Measurements from ENCODE around the gene SLC25A39. TPM values are rescaled to one million over a fixed set of nuclear protein-coding genes. Genes with fewer than 3 reads are reported as not detected.

Gene SLC25A39
- total RNA-seq, 4 donors from 2014 or later: 93.2 to 148 (median 107) TPM

DNA sequence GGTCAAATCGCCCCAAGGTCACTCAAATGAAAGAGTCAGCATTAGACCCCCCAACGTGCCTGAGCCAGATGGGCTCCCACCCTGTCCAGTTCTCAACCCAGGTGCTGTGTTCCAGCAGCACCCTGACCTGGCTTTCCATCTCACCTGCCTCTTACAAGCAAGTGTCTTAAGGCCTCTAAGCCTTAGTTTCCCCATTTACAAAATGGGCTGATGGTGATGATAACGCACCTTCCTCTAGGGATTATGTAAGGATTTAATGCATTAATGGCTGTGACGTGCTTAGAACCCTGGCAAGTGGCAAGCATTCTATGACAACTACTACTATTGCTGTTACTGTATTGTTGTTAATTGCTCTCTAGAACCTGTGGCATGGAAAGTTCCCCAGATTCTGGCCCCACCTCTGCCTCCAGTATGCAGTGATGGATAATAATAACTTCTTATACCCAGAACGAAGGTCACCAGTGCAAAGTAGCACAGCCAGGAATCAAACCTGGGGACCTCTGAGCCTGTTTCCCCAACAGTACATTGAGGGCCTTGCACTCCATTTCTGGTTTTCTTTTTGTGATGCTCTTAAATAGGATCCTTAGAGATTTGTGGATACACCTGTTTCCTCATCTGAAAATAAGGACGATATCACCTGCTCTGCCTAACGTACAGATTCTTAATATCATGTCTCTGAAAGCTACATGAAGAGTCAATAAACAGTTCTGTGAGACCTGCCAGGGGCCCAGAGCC, 3.3 kb upstream of the SLC25A39 start:
- WGBS, 2 donors: 52 to 61% methylated on average over 7 of the region's 7 CpGs
- intact Hi-C loops (cut with DNase I): no loop called here
- Histone ChIP-seq H3K4me1 (peaks cover 23 to 69% (median 23%) of the 10 kb centered on the region in 3 donors), H3K4me3 (no peak overlapping the region), H3K27me3 (no peaks in the 10 kb centered on the region), H3K27ac (no peak overlapping the region), H3K36me3 (peaks cover 0 to 3% (median 0%) of the 10 kb centered on the region in 3 donors), H3K9me3 (no peaks in the 10 kb centered on the region)
- no peak for DNase-seq
- TF ChIP-seq, protein P1, sequence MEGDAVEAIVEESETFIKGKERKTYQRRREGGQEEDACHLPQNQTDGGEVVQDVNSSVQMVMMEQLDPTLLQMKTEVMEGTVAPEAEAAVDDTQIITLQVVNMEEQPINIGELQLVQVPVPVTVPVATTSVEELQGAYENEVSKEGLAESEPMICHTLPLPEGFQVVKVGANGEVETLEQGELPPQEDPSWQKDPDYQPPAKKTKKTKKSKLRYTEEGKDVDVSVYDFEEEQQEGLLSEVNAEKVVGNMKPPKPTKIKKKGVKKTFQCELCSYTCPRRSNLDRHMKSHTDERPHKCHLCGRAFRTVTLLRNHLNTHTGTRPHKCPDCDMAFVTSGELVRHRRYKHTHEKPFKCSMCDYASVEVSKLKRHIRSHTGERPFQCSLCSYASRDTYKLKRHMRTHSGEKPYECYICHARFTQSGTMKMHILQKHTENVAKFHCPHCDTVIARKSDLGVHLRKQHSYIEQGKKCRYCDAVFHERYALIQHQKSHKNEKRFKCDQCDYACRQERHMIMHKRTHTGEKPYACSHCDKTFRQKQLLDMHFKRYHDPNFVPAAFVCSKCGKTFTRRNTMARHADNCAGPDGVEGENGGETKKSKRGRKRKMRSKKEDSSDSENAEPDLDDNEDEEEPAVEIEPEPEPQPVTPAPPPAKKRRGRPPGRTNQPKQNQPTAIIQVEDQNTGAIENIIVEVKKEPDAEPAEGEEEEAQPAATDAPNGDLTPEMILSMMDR (IDR thresholded peaks at IDR 0.05): no peak

GRCh38 chr17:44326861-44327444, 2.3 kb upstream of the SLC25A39 start:
- peaks cover 23 to 68% (median 26%) of the 10 kb centered on the region in 3 donors for H3K4me1 ChIP-seq
- peak overlapping the region; percentile 88 to 94 (median 94) for H3K27ac ChIP-seq
- WGBS, 2 donors: 48 to 60% methylated on average over 9 to 17 of the region's 31 CpGs

GRCh38 chr17:44324092-44324570, 492 bp downstream of the SLC25A39 start:
- H3K9me3 ChIP-seq: no peaks in the 10 kb centered on the region
- DNase-seq: no peak
- no peak for TF ChIP-seq POLR2A (IDR thresholded peaks at IDR 0.05)
- TF ChIP-seq, protein P1 (IDR thresholded peaks at IDR 0.05): no peak
- intact Hi-C loops (cut with DNase I): loop anchor here (5.0 kb wide), 1 partner anchor 112 kb away; no protein-coding TSS in a partner anchor
- H3K4me1 ChIP-seq: peaks cover 23 to 56% (median 26%) of the 10 kb centered on the region in 3 donors
- peaks cover 23 to 40% (median 32%) of the 10 kb centered on the region in 3 donors for H3K36me3 ChIP-seq
- peak overlapping the region; percentile 88 to 94 (median 94) for H3K27ac ChIP-seq
- peak overlapping the region; percentile 77 to 90 (median 88) for H3K4me3 ChIP-seq
- no peaks in the 10 kb centered on the region for H3K27me3 ChIP-seq
- WGBS, 2 donors: 0% methylated on average over 7 of the region's 38 CpGs; no CpG with 5 or more reads in 1 of the 2 donors

More at GRCh38 chr17:44326861-44327444, 2.3 kb upstream of the SLC25A39 start:
- DNase-seq: peak; percentile 77
- peaks cover 0 to 12% (median 5%) of the 10 kb centered on the region in 3 donors for H3K36me3 ChIP-seq
- H3K9me3 ChIP-seq: no peaks in the 10 kb centered on the region
- no peaks in the 10 kb centered on the region for H3K27me3 ChIP-seq
- H3K4me3 ChIP-seq: peak overlapping the region in 3 of 4 donors; percentile 77 to 90 (median 87)
- TF ChIP-seq, protein P1 (IDR thresholded peaks at IDR 0.05): peak in 1 of 6 experiments; percentile 46
- no peak for TF ChIP-seq POLR2A (IDR thresholded peaks at IDR 0.05)
- intact Hi-C loops (cut with DNase I): no loop called here

DNA sequence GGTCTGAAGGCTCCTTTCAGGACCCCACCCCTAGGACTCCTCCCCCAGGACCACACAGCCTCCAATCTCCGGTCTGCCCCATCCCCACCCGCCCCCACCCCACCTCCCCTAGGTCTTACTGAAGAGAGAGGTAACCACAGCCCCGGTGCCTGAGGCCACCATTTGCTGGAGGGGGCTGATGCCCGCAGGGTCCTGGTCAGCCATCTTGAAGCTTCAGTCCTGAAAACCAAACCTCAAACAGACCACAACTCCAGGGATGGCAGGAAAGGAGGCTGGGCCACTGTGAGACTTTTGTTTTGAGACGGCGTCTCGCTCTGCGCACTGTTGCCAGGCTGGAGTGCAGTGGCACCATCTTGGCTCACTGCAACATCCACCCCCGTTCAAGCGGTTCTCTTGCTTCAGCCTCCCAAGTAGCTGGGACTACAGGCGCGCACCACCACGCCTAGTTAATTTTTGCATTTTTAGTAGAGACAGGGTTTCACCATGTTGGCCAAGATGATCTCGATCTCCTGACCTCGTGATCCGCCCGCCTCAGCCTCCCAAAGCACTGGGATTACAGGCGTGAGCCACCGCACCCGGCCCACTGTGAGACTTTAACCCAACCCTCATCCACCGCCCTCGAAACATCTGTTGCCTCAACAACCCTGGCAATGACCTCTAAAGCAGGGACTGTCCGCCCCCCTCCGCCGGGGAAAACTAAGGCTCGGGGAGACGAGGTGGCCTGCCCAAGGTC, 1.1 kb downstream of the SLC25A39 start:
- WGBS, 2 donors: 82 to 95% methylated on average over 4 to 13 of the region's 27 CpGs

More for the DNA sequence above, 1.1 kb downstream of the SLC25A39 start:
- DNase-seq: no peak
- H3K4me1 ChIP-seq: peaks cover 23 to 53% (median 26%) of the 10 kb centered on the region in 3 donors
- peak overlapping the region; percentile 77 to 90 (median 88) for H3K4me3 ChIP-seq
- H3K27me3 ChIP-seq: no peaks in the 10 kb centered on the region
- intact Hi-C loops (cut with DNase I): loop anchor here (5.0 kb wide), 1 partner anchor 111 kb away; no protein-coding TSS in a partner anchor
- H3K36me3 ChIP-seq: peaks cover 23 to 46% (median 32%) of the 10 kb centered on the region in 3 donors
- TF ChIP-seq, protein P1 (IDR thresholded peaks at IDR 0.05): no peak
- TF ChIP-seq POLR2A (IDR thresholded peaks at IDR 0.05): no peak
- peak overlapping the region; percentile 88 to 94 (median 94) for H3K27ac ChIP-seq
- H3K9me3 ChIP-seq: no peaks in the 10 kb centered on the region
